ENCODE measurements around the gene C20orf204.

Gene C20orf204

DNA sequence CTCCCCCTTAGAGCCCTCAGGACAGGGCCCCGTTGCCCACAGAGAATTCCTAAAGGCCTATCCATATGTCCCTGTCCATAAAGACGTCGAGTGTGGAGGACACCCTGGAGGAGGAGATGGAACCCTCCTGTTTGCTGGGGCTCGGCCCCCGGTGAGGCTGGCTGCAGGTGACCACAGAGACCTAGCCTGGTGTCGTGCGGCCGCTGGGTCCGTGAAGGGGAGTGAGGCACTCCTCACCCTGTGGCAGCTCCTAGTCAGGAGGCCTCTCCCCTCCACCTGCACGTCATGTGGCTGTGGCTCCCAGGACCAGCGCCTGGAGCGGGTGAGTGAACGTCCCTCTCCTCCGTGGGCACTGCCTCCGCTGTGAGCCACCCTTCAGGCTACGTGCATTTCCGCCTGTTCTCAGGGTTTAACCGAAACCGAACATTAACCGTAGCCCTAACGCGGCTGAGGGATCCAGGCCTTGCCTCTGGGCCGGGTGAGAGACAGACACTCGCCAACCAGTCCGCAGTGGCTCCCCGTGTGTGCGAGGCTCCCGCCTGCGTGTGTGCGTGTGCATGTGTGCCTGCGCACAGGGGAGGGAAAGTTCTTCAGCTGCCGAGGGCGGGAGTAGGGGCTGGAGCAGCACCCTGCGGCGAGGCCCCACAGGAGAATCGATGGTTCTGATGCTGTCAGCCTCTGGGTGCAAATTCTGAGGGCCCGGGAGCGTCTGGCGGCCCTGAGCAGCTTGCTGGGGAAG lies 21.1 kb downstream of the C20orf204 start:
- FAIRE-seq, result no peak

GRCh38 chr20:64057628-64058498 lies 21.9 kb downstream of the C20orf204 start:
- FAIRE-seq, result no peak

DNA sequence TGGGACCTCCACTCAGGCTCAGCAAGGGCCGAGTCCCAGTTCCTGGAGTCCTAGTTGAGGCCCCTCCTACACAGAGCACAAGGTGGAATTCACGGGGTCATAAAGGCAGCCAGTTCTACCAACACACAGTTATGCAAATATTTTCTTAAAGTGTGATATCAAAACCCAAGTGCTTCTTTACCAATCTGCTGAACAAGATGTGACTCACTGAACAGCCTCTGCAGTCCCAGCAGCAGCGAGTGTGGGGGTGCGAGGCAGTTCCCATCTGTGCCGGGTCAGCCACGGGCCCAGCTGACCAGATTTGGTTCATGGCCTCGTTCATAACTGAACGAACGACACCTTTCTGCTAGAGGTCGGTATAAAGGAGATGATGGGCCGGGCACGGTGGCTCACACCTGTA lies 22.6 kb downstream of the C20orf204 start:
- no peak for FAIRE-seq

GRCh38 chr20:64062276-64062595 lies 26.3 kb downstream of the C20orf204 start:
- no peak for FAIRE-seq

DNA sequence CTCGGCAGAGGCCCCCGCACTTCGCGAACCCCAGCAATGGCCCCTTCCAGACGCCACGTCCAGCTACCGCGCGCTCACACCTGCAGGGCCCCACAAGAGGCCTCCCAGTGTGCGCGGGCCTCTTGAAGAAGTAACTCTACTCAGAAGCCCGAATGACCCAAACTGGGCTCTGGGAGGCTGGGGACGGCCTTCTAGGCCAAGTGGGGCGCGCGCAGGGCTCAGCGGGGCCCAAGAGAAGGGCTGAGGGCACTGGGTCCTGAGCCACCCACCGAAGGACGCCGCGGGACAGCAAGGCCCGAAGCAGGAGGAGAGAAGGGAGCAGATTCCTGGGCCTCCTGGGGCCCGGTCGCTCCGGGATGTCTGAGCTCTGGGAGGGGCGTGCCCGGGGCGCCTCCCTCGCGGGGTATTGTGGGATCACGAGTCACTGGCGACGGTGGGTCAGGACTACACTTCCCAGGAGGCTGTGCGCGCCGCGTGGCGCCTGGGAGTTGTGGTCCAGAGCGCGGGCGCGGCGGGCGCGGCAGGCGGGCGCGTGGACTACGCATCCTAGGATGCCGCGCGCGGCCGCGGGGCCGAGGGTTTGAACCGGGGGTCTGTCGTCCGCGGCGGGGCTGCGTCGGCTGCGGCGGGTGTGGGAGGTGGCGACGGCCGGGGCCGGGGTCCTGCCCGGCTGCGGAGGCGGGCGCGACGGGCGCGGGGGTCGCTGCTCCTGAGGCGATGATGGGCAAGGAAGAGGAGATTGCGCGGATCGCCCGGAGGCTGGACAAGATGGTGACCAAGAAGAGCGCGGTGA lies 26.8 kb downstream of the C20orf204 start, which contains the start of gene TCEA2:
Gene TCEA2, plus strand, starts transcription at position 603 of the 793 bp plus-strand sequence. Its CDS starts 115 bp downstream, at position 718.
- no peak for FAIRE-seq

DNA sequence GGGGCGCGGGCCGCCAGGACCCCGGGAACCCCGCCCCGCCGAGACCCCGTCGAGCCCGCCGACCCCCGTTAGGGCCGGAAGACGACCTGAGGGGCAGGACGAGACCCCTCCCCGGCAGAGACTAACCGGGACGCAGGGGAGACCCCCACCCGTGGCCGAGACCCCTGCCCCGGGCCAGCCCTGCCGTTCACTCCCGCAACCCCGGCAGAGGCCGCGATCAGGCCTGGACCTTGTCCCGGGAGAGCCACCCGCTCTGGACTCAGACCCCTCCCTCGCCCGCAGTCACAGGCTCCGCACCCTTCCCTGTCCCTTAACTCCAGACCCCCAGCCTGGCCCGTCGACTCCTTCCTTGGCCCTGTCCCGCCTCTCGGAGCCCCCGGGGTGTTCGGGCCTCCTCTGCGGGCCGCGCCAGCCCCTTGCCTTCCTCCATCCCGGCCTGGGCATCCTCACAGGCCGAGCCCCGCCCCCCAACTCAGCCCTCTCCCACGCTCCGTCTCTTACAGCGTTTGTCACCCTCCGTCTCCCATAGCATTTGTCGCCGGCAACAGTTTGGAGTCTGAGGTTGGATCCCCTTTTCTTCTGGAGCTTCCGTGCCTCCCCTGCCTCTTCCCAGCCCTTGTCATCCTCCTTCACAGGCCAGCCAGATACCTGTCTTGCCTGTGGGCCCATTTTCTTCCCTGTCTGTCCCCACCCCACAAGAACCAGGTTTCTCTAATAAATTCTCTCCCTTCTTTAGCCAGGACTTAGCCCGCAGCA lies 27.6 kb downstream of the C20orf204 start:
- no peak for FAIRE-seq

DNA sequence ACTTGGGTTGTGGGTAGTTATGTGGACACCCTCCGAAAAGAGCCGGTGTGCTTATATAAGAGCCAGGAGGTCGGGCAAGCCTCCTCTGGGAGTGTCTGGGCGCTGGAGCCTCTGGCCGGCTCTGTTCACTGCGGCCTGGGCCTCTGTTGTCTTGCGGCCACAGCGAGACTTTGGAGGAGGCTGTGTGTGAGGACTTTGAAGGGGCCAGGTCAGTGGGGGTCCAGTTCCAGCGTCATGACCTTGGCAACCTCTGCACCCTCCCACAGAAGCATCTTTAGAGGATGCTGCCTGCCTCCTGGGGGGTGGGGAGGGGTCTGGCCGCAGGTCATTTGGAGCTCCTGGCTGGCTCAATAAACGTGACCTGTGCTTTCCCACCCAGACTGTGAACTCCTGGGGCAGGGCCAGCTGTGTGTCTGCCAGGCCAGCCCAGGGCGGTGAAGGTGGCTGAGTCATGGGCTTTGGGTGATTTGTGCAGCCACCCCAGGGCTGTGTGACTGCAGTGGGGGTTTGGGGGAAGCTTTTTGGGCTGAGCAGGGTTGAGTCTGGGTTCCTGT lies 28.2 kb downstream of the C20orf204 start:
- no peak for FAIRE-seq

DNA sequence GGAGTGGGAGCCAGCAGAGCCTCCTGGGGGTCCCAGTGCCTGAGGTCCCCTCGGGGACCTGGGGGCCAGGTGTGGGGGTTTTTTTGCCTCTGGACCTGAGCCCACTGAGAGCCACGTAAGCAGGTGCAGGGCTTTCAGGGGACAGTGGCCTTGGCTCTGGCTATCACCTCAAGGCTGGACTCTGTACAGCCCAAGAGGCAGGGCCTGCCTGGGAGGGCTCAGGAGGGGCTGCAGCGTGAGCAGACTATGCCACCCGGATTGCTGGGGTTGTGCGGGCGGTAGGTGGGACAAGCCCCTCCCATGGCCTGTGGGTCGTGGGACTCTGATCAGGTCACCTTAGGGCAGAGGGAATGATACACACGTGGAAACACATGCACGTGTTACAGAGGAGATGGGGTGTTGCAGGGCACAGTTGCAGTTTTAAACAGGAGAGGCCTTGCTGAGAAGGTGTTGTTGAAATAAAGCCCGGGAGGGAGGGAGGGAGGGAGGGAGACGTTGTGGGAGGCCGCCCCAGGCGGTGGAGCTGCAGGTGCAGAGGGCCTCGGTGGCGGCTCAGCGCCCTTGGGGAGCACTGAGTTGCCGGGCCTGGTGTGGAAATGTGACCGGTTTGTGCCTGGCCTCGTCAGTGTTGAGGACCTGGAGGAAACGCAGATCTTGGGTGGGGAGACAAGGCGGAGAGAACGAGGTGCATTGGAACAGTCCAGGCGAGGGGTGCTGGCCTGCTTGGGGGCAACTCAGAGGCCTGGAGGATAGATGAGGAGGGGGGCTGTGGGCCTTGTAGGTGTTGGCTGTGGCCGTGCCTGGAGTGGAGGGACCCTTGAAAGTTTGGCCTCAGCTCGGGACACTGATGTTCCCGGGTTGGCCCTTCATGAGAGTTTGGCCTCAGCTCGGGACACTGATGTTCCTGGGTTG lies 29.3 kb downstream of the C20orf204 start:
- FAIRE-seq, result no peak

DNA sequence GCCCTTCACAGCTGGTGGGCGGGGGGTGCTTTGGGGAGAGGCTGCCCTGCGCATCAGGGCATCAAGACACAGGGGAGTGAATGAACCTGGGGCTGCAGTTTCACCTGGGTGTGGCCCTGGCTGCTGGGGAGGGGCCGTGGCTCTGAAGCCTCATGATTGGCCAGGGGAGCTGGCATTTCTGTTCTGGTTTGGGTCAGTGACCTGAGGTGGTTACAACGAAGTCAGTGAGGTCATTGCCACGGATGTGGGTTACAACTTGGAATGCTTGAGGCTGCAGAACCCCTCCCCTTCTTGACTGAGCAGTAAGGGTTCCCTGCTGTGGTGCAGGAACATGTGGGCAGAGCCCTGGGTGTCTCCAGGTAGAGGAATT lies 30.0 kb downstream of the C20orf204 start:
- no peak for FAIRE-seq

DNA sequence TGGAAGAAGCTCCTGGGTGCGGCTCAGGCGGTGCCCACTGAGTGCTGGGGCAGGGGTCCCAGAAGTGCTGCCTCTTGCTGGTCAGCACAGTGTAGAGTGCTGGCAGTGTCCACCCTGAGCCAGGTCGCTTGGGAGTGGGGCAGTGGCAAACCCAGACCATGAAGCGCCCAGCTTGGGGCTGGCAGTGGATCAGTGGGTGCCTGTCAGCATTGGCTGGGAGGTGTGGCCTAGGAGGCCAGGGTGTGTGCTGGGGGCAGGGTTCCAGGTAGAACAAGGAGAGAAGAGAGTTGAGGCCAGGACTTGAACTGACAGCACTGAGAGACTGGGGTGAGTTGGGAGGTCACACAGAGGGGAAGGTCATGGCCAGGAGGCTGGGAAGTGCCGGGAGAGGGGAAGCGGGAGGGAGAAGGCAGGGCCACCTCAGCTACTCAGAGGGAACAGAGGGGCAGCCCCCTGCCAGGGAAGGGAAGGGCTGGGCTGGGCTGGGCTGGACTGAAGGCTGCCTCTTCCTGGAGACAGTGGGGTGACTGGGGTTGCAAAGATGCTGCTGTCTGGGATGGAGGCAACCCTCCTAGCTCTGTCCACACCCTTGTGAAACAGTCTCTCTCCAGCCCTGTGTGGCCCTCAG lies 31.1 kb downstream of the C20orf204 start:
- no peak for FAIRE-seq

DNA sequence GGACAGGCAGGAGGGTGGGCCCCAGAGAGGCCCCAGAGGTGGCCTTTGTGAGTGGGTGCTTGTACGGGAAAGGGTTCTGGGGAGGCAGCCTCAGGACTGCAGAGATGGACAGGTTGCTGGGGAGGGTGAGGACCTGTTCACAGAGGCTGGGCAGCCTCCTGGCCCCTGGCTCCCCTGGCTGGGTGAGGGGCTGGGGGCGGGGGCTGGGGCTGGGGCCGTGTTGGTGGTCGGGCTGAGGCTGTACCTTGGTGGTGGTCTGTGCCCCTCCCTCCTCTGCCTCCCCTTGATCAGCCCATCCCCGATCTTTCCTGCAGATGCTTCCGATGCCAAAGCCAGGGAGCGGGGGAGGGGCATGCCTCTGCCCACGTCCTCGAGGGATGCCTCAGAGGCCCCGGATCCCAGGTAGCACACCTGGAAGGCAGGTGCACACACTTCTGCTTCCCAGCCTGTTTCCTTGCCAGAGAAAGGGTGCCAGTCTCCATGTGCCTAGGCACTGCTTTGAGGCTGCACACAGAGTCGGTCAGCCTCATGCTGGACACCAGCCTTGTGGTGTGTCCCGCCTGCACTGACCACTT lies 31.8 kb downstream of the C20orf204 start:
- FAIRE-seq, result no peak

- no peak for FAIRE-seq
These were observed 32.6 kb downstream of the C20orf204 start for GRCh38 chr20:64068386-64069208.

DNA sequence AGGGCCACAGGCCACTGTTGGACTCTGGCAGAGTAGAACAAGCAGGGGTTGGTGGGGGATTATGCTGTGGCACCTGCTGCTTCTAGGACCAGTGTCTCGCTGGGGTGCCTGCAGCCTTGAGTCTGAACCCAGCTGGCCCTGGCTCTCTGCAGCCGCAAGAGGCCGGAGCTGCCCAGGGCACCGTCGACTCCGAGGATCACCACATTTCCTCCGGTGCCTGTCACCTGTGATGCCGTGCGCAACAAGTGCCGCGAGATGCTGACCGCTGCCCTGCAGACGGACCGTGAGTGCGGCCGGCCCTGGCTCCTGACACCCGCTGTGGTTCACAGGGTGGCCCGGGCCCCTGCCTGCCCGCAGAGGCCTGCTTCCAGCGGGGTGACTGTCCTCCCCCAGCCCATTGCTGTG lies 33.2 kb downstream of the C20orf204 start:
- FAIRE-seq, result no peak

DNA sequence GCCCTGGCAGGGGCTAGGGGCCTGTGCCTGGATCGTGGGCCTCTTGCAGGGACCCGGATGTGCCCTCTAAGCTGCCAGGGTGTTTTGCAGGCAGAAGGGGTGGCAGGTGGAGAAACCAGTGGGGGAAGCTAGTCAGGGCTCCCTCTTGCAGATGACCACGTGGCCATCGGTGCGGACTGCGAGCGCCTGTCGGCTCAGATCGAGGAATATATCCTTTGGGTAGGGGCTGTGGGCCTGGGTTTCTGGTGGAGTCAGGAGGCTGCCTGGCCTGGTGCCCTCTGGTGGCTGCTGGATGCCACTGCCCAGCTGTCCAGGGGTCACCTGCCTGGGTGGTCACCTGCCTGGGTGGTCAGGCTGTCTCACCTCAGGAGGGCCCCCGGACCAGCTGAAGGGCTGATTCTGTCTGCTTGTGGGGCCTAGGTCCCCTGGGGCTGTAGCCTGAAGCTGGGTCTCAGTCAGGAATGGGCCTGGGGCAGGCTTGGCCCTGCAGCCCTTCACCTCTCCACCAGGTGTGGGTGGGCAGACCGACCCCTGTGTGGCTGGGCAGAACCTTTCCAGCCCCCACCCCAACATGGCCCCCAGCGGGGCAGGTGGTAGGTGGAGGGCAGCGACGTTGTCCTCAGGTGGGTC lies 33.7 kb downstream of the C20orf204 start:
- FAIRE-seq, result no peak

DNA sequence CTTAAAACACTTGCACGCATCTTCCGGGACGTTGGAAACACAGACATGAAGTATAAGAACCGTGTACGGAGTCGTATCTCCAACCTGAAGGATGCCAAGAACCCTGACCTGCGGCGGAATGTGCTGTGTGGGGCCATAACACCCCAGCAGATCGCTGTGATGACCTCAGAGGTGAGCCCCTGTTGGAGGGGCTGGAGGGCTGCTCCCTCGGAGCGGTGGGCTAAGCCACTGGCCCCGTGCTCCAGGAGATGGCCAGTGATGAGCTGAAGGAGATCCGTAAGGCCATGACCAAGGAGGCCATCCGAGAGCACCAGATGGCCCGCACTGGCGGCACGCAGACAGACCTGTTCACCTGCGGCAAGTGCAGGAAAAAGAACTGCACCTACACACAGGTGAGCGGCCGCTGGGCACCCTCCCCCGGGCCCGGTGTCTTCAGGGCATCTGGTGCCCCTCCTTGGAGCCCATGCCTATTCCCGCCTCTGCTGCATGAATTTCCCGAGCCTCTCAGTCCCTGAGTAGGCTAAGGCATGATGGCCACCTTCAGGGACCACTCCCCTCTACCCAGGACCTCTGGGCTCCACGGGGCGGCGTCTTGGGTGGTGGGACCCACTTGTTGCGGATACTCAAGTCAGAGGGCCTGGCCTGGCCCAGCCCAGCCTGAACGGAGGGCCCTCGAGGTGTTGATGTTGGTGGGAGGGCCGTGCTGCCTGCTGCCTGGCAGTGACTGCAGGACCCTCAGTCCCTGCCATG lies 34.4 kb downstream of the C20orf204 start:
- no peak for FAIRE-seq

DNA sequence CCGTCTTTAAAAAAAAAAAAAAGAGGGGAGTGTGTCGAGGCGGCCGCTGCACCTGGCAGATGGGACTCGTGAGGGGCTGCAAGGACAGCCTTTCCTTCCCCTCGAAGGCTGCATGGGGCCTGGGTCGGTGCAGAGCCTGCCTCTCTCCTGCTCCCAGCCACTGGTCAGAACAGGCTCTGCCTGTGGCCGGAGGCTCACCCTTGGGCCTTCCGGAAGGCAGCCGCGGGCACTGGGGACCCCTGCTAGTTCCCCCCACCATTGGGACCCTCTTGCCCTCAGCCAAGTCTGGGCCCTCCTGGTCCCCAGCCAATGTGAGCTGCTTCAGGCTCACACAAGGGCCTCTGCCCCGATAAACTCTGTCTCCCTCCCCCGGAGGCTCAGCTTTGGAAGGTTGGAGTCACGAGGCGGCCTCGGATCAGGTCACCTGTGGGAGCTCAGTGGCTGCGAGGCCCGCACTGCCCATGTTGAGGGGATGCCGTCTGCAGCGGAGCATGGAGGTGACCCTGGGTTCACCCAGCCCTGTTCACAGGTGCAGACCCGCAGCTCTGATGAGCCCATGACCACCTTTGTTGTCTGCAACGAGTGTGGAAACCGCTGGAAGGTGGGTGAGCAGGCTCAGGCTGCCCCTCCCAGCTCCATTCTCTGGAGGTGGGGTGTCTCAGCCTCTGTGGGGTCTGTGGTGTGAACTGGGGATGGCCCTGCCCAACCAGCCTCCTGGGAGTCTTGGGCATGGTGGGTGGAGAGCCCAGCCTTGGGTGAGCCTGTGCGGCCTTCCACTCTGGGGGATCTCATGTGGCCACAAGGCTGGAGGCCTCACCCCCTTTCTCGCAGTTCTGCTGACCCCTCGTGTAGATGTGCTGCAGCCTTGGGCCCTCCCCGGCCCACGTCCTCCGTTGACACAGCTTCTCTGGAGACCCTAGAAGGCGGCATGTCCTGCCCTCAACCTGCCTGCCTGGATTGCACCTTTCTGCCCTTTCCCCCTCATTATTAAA lies 35.7 kb downstream of the C20orf204 start:
- FAIRE-seq, result no peak

Data from islet of Langerhans (tissue), 1 donor.